HepG2 (cell line): Measurements from ENCODE around the gene ZNF23. TPM values are rescaled to one million over a fixed set of nuclear protein-coding genes. Genes with fewer than 3 reads are reported as not detected.

Source experiments
- ATAC-seq: fragments of 200-7000 bp; cut with Tn5 transposase; 3 replicates; pipeline ENCODE4 v1.9.1; 2020; ENCODE audit warnings: mild to moderate bottlenecking, moderate library complexity
- BruUV-seq: library from RNA; stranded (reverse); fragments of 400-500 nt; replicated peaks from 2 replicates; lab custom pipeline; 2021; lab: Mats Ljungman, UMichigan
- CTCF ChIA-PET: fragments of 300-600 bp; formaldehyde crosslinking; extraction: SDS; loops from one replicate; lab custom pipeline; 2021; ENCODE audit warnings: low total read pairs, inconsistent platforms, low intra/inter-chr PET ratio; lab: Yijun Ruan, JAX
- POLR2A ChIA-PET: fragments of 350-600 bp; sonication (Branson Sonifier 250); formaldehyde crosslinking; loops from one replicate; lab custom pipeline; 2020; ENCODE audit warnings: antibody characterized with exemption, inconsistent platforms; lab: Yijun Ruan, JAX
- DNase-seq: peaks from one replicate; pipeline ENCODE4 v3.0.0-alpha.2; 2015; ENCODE audit warnings: low spot score
- FAIRE-seq: peaks from 3 replicates; lab custom pipeline; 2011; peaks lifted over from hg19 to GRCh38; lab: Jason Lieb, UNC
- H2AFZ ChIP-seq: one replicate; pipeline ENCODE4 v1.6.1; 2011; ENCODE audit warnings: low read length, inconsistent platforms
- H3K27ac ChIP-seq: fragments of 300-600 bp; 3 replicates; pipeline ENCODE4 v1.8.0; 2011; ENCODE audit warnings: mixed run types, mild to moderate bottlenecking, mixed read lengths, low read length, inconsistent platforms; ENCODE audit not compliant: insufficient read depth; ENCODE audit errors: extremely low read length
- H3K27me3 ChIP-seq, 2 experiments: fragments of 200-600 bp in 1 of 2; 2 replicates in 1 of 2; 3 replicates in 1 of 2; pipeline versions ENCODE4 v1.6.0 to v1.8.0; 2011; ENCODE audit warnings: low read length in 2 of 2, mild to moderate bottlenecking in 2 of 2, moderate library complexity in 2 of 2, inconsistent platforms in 1 of 2; ENCODE audit not compliant: insufficient read depth in 2 of 2, control insufficient read depth in 1 of 2
- H3K36me3 ChIP-seq, 2 experiments: fragments of 200-600 bp in 1 of 2; replicated peaks in 1 of 2; 2 replicates in 1 of 2; 3 replicates in 1 of 2; pipeline versions ENCODE4 v1.5.1 to v1.8.0; 2011; ENCODE audit warnings: low read length in 2 of 2, inconsistent platforms in 1 of 2; ENCODE audit not compliant: insufficient read depth in 2 of 2, control insufficient read depth in 1 of 2
- H3K4me1 ChIP-seq: 2 replicates; pipeline ENCODE4 v1.5.1; 2012; ENCODE audit warnings: low read length, inconsistent platforms; ENCODE audit not compliant: insufficient read depth
- H3K4me2 ChIP-seq: 2 replicates; pipeline ENCODE4 v1.6.0; 2011; ENCODE audit warnings: low read depth, low read length, inconsistent platforms
- H3K4me3 ChIP-seq, 3 experiments: fragments of 200-600 bp in 1 of 3; sonication (generic), shearing (Covaris generic) in 1 of 3; replicated peaks in 1 of 3; 2 replicates each; pipeline ENCODE4 v1.5.1; 2011 to 2016; ENCODE audit warnings: low read length in 3 of 3, inconsistent platforms in 2 of 3, low read depth in 2 of 3, mild to moderate bottlenecking in 2 of 3, control low read depth in 1 of 3, mixed read lengths in 1 of 3; ENCODE audit not compliant: insufficient read depth in 1 of 3
- H3K79me2 ChIP-seq: one replicate; pipeline ENCODE4 v1.6.1; 2011; ENCODE audit warnings: low read length, inconsistent platforms; ENCODE audit not compliant: insufficient read depth
- H3K9ac ChIP-seq: 2 replicates; pipeline ENCODE4 v1.6.0; 2011; ENCODE audit warnings: mild to moderate bottlenecking, low read depth, low read length, inconsistent platforms; ENCODE audit not compliant: insufficient read depth
- H3K9me3 ChIP-seq: 2 replicates; pipeline ENCODE4 v1.5.1; 2012; ENCODE audit warnings: mild to moderate bottlenecking, low read length
- H4K20me1 ChIP-seq: 2 replicates; pipeline ENCODE4 v1.6.0; 2011; ENCODE audit warnings: inconsistent platforms, mild to moderate bottlenecking, low read length, moderate library complexity; ENCODE audit not compliant: insufficient read depth
- DMAP1 ChIP-seq: IDR thresholded peaks from 2 replicates; pipeline ENCODE4 v1.6.1; 2016
- KLF13 ChIP-seq: sonication (generic); formaldehyde crosslinking; IDR thresholded peaks from 2 replicates; pipeline ENCODE4 v1.4.0; 2020; ENCODE audit warnings: mild to moderate bottlenecking, missing genetic modification reagents
- MEF2D ChIP-seq: sonication (generic); formaldehyde crosslinking; IDR thresholded peaks from 2 replicates; pipeline ENCODE4 v1.5.1; 2020; ENCODE audit warnings: mild to moderate bottlenecking, missing genetic modification reagents
- RELA ChIP-seq: sonication (generic); formaldehyde crosslinking; IDR thresholded peaks from 2 replicates; pipeline ENCODE4 v1.4.0; 2020; ENCODE audit warnings: missing genetic modification reagents
- SMAD1 ChIP-seq: sonication (generic); formaldehyde crosslinking; IDR thresholded peaks from 2 replicates; pipeline ENCODE4 v1.4.0; 2020; ENCODE audit warnings: missing genetic modification reagents, low read depth, mild to moderate bottlenecking, borderline replicate concordance
- SRY ChIP-seq: sonication (generic); formaldehyde crosslinking; IDR thresholded peaks from 2 replicates; pipeline ENCODE4 v1.8.0; 2022; ENCODE audit warnings: mild to moderate bottlenecking, missing genetic modification reagents
- STAT6 ChIP-seq: sonication (generic); formaldehyde crosslinking; IDR thresholded peaks from 2 replicates; pipeline ENCODE4 v1.4.0; 2020; ENCODE audit warnings: missing genetic modification reagents, mild to moderate bottlenecking, borderline replicate concordance
- TBL1XR1 ChIP-seq: fragments of 150-350 bp; IDR thresholded peaks from 2 replicates; pipeline ENCODE4 v1.6.1; 2014; ENCODE audit warnings: borderline replicate concordance, low read length; ENCODE audit not compliant: partially characterized antibody
- ZFP37 ChIP-seq: sonication (generic); formaldehyde crosslinking; IDR thresholded peaks from 2 replicates; pipeline ENCODE4 v1.4.0; 2020; ENCODE audit warnings: missing genetic modification reagents, borderline replicate concordance
- ZNF253 ChIP-seq: sonication (generic); formaldehyde crosslinking; IDR thresholded peaks from 2 replicates; pipeline ENCODE4 v1.8.0; 2022; ENCODE audit warnings: mild to moderate bottlenecking, missing genetic modification reagents, borderline replicate concordance
- ZNF30 ChIP-seq: sonication (generic); formaldehyde crosslinking; IDR thresholded peaks from 2 replicates; pipeline ENCODE4 v1.5.0; 2020; ENCODE audit warnings: mild to moderate bottlenecking, missing genetic modification reagents
- ZNF543 ChIP-seq: sonication (generic); formaldehyde crosslinking; IDR thresholded peaks from 2 replicates; pipeline ENCODE4 v1.4.0; 2020; ENCODE audit warnings: mild to moderate bottlenecking, missing genetic modification reagents
- ZNF644 ChIP-seq: IDR thresholded peaks from 2 replicates; pipeline ENCODE4 v1.6.1; 2016; ENCODE audit warnings: low read depth
- ZNF724P ChIP-seq: sonication (generic); formaldehyde crosslinking; IDR thresholded peaks from 2 replicates; pipeline ENCODE4 v1.8.0; 2022; ENCODE audit warnings: missing genetic modification reagents, borderline replicate concordance
- ZNF746 ChIP-seq: sonication (generic); formaldehyde crosslinking; IDR thresholded peaks from 2 replicates; pipeline ENCODE4 v1.8.0; 2022; ENCODE audit warnings: mild to moderate bottlenecking, missing genetic modification reagents
- ZNF781 ChIP-seq: sonication (generic); formaldehyde crosslinking; IDR thresholded peaks from 2 replicates; pipeline ENCODE4 v1.5.1; 2020; ENCODE audit warnings: borderline replicate concordance, mild to moderate bottlenecking, missing genetic modification reagents; ENCODE audit errors: not compliant biosample characterization
- WGBS: methylation state at CpG from one replicate; pipeline ENCODE4 v1.1.6; 2017; ENCODE audit warnings: low lambda C conversion rate; 5-methylcytosine and 5-hydroxymethylcytosine counted together
- in situ Hi-C: cut with HindIII; loops from 2 replicates; pipeline ENCODE4 v1.10.0; 2017; ENCODE audit warnings: low pct_unique_long_range_greater_than_20kb; ENCODE audit not compliant: extremely low pct_ligation_motif_present
- intact Hi-C: fragments of 100-400 bp; cut with micrococcal nuclease; formaldehyde crosslinking; loops from one replicate; pipeline ENCODE4 v1.10.0; 2022; ENCODE audit not compliant: unreplicated experiment
- polyA plus RNA-seq, 8 experiments: library from polyadenylated mRNA; depleted of rRNA in 3 of 8; stranded (reverse) in 7 of 8; unstranded in 1 of 8; fragments of >200 nt; fragmentation: Illumina TruSeq in 4 of 8; extraction: Trizol in 4 of 8; gene quantifications; 2 replicates each; pipeline versions ENCODE4 v1.2.1 to v1.2.3, GENCODE V29; 2011 to 2016; ENCODE audit warnings: low read depth in 4 of 8, missing spikeins in 1 of 8, mixed read lengths in 1 of 8; ENCODE audit not compliant: insufficient read depth in 1 of 8
- total RNA-seq, 5 experiments: library from RNA; depleted of rRNA; stranded (reverse); fragments of >200 nt; fragmentation: Illumina TruSeq; extraction: Trizol; gene quantifications; 2 replicates each; pipeline ENCODE4 v1.2.3, GENCODE V29; 2016; ENCODE audit warnings: low read depth in 1 of 5
- TF ChIP-seq, protein P1 (sequence below): sonication (generic); formaldehyde crosslinking; IDR thresholded peaks from 2 replicates; pipeline ENCODE4 v1.5.0; 2020; ENCODE audit warnings: missing genetic modification reagents
- TF ChIP-seq, protein P2 (sequence below): fragments of 450-650 bp; IDR thresholded peaks from 2 replicates; pipeline ENCODE4 v1.6.1; 2017; ENCODE audit warnings: mild to moderate bottlenecking
- TF ChIP-seq, protein P3 (sequence below): sonication (generic); formaldehyde crosslinking; IDR thresholded peaks from 2 replicates; pipeline ENCODE4 v1.8.0; 2022; ENCODE audit warnings: mild to moderate bottlenecking, missing genetic modification reagents, moderate library complexity

Gene ZNF23
- total and polyA plus RNA-seq, 2 of the 13 experiments (the other 11 are each of a cell fraction or from before 2014, with no cell fraction given) = 8.6 to 12.2 TPM

- TF ChIP-seq, protein P1, sequence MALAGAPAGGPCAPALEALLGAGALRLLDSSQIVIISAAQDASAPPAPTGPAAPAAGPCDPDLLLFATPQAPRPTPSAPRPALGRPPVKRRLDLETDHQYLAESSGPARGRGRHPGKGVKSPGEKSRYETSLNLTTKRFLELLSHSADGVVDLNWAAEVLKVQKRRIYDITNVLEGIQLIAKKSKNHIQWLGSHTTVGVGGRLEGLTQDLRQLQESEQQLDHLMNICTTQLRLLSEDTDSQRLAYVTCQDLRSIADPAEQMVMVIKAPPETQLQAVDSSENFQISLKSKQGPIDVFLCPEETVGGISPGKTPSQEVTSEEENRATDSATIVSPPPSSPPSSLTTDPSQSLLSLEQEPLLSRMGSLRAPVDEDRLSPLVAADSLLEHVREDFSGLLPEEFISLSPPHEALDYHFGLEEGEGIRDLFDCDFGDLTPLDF (CRISPR knock-in tag) = no peak
- TF ChIP-seq ZNF781 (CRISPR knock-in tag) (no peak), KLF13 (CRISPR knock-in tag) (no peak), ZNF30 (CRISPR knock-in tag) (no peak), STAT6 (CRISPR knock-in tag) (no peak), RELA (no peak), ZNF543 (no peak), SRY (CRISPR knock-in tag) (no peak), ZNF644 (no peak), MEF2D (CRISPR knock-in tag) (no peak), SMAD1 (CRISPR knock-in tag) (no peak), ZNF746 (CRISPR knock-in tag) (no peak), ZFP37 (CRISPR knock-in tag) (no peak), TBL1XR1 (no peak), ZNF724P (no peak), DMAP1 (CRISPR knock-in tag) (no peak), ZNF253 (CRISPR knock-in tag) (no peak)
- TF ChIP-seq, protein P2, sequence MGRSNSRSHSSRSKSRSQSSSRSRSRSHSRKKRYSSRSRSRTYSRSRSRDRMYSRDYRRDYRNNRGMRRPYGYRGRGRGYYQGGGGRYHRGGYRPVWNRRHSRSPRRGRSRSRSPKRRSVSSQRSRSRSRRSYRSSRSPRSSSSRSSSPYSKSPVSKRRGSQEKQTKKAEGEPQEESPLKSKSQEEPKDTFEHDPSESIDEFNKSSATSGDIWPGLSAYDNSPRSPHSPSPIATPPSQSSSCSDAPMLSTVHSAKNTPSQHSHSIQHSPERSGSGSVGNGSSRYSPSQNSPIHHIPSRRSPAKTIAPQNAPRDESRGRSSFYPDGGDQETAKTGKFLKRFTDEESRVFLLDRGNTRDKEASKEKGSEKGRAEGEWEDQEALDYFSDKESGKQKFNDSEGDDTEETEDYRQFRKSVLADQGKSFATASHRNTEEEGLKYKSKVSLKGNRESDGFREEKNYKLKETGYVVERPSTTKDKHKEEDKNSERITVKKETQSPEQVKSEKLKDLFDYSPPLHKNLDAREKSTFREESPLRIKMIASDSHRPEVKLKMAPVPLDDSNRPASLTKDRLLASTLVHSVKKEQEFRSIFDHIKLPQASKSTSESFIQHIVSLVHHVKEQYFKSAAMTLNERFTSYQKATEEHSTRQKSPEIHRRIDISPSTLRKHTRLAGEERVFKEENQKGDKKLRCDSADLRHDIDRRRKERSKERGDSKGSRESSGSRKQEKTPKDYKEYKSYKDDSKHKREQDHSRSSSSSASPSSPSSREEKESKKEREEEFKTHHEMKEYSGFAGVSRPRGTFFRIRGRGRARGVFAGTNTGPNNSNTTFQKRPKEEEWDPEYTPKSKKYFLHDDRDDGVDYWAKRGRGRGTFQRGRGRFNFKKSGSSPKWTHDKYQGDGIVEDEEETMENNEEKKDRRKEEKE = no peak
- TF ChIP-seq, protein P3, sequence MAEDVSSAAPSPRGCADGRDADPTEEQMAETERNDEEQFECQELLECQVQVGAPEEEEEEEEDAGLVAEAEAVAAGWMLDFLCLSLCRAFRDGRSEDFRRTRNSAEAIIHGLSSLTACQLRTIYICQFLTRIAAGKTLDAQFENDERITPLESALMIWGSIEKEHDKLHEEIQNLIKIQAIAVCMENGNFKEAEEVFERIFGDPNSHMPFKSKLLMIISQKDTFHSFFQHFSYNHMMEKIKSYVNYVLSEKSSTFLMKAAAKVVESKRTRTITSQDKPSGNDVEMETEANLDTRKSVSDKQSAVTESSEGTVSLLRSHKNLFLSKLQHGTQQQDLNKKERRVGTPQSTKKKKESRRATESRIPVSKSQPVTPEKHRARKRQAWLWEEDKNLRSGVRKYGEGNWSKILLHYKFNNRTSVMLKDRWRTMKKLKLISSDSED (CRISPR knock-in tag) = no peak
- H4K20me1 ChIP-seq = no peaks in the 10 kb centered on the region
- DNase-seq = no peak
- no peak overlapping the region for H3K4me2 ChIP-seq
- H3K36me3 ChIP-seq = no peaks in the 10 kb centered on the region
- no peak for ATAC-seq
- no peak overlapping the region for H3K9ac ChIP-seq
- ChIA-PET POLR2A (no interaction called here), CTCF (interaction anchor here (2.0 kb wide), 1 partner anchor 10 kb away, joined by 23 read pairs; no protein-coding TSS in a partner anchor)
- no TSS peak for BruUV-seq
- no peak for FAIRE-seq
- H3K4me3 ChIP-seq = no peak overlapping the region
- no peak overlapping the region for H2AFZ ChIP-seq
- H3K9me3 ChIP-seq = no peaks in the 10 kb centered on the region
- intact Hi-C loops = loop anchor here (10.0 kb wide), 1 partner anchor 192 kb away; no protein-coding TSS in a partner anchor
- H3K27me3 ChIP-seq = peaks cover 2 to 26% of the 10 kb centered on the region in 2 experiments
- peaks cover 20% of the 10 kb centered on the region for H3K4me1 ChIP-seq
- in situ Hi-C loops = no loop called here
- 5% methylated on average over 2 of the region's 2 CpGs for WGBS
- H3K27ac ChIP-seq = no peak overlapping the region
- H3K79me2 ChIP-seq = no peaks in the 10 kb centered on the region
These were observed 39.0 kb downstream of the ZNF23 start for GRCh38 chr16:71423016-71423415.
